ENCODE results near the gene HDAC4. TPM values are rescaled to one million over a fixed set of nuclear protein-coding genes. Genes with fewer than 3 reads are reported as not detected.

Gene HDAC4
- total RNA-seq, 4 donors from 2014 or later, result 68.0 to 123 (median 86.5) TPM

- Histone ChIP-seq H3K27me3 (no peaks in the 10 kb centered on the region), H3K4me1 (no peaks in the 10 kb centered on the region), H3K36me3 (peaks cover 0 to 82% (median 0%) of the 10 kb centered on the region in 3 donors), H3K4me3 (no peak overlapping the region), H3K27ac (peak overlapping the region in 2 of 4 donors; percentile 80), H3K9me3 (peaks cover 0 to 42% (median 14%) of the 10 kb centered on the region in 4 donors)
- DNase-seq (ENCODE audit: low spot score in 2 of 2), result no peak
- 90 to 96% methylated on average over 11 of the region's 11 CpGs for WGBS, 2 donors
- TF ChIP-seq, protein P1, sequence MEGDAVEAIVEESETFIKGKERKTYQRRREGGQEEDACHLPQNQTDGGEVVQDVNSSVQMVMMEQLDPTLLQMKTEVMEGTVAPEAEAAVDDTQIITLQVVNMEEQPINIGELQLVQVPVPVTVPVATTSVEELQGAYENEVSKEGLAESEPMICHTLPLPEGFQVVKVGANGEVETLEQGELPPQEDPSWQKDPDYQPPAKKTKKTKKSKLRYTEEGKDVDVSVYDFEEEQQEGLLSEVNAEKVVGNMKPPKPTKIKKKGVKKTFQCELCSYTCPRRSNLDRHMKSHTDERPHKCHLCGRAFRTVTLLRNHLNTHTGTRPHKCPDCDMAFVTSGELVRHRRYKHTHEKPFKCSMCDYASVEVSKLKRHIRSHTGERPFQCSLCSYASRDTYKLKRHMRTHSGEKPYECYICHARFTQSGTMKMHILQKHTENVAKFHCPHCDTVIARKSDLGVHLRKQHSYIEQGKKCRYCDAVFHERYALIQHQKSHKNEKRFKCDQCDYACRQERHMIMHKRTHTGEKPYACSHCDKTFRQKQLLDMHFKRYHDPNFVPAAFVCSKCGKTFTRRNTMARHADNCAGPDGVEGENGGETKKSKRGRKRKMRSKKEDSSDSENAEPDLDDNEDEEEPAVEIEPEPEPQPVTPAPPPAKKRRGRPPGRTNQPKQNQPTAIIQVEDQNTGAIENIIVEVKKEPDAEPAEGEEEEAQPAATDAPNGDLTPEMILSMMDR (IDR thresholded peaks at IDR 0.05), result no peak
- no peak for TF ChIP-seq POLR2A (IDR thresholded peaks at IDR 0.05)
- no peak for TF ChIP-seq EP300 (IDR thresholded peaks at IDR 0.05)
These were observed 225.6 kb downstream of the HDAC4 start for GRCh38 chr2:239175181-239175580.

DNA sequence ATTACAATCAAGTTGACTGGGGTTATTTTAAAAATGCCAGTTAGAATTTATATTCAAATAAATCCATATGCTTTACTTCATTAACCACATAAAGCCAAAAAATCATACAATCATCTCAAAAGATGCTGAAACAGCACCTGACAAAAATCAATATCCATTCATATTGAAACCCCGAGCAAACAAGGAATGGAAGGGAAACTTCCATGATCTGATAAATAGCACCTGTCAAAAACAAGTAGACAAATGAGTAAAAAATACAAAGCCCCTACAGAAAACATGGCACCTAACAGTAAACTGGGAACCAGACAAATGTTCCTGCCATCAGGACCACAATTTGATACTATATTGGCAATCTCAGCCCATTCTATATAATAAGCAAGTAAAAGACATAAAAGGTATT is 227.5 kb downstream of the HDAC4 start:
- Histone ChIP-seq H3K4me3 (no peak overlapping the region), H3K27me3 (no peaks in the 10 kb centered on the region), H3K4me1 (no peaks in the 10 kb centered on the region), H3K27ac (no peak overlapping the region), H3K36me3 (peaks cover 0 to 73% (median 0%) of the 10 kb centered on the region in 3 donors), H3K9me3 (peaks cover 0 to 42% (median 14%) of the 10 kb centered on the region in 4 donors)
- TF ChIP-seq EP300 (IDR thresholded peaks at IDR 0.05) (no peak), POLR2A (IDR thresholded peaks at IDR 0.05) (no peak)
- TF ChIP-seq, protein P1 (IDR thresholded peaks at IDR 0.05), result no peak
- WGBS, 2 donors, result 96% methylated on average over 1 of the region's 1 CpG
- DNase-seq (ENCODE audit: low spot score in 2 of 2), result no peak

DNA sequence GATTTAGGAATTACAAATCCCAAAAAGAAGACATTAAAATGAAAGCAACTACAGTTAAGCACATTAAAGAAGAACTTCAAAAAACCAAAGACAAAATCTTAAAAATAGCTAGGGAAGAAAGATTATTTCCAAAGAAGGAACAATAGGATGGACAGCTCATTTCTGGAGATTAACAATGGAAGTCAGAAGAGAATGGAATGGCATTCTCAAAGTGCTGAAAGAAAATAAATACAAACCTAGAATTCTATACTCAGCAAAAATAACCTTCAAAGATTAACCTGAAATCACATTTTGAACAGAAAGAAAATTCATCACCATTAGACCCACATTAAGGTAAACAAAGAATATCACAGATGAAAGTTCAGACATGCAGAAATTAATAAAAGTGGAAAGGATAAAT is 229.2 kb downstream of the HDAC4 start:
- no peak overlapping the region for H3K4me3 ChIP-seq
- no peaks in the 10 kb centered on the region for H3K27me3 ChIP-seq
- no peak for DNase-seq (ENCODE audit: low spot score in 2 of 2)
- H3K4me1 ChIP-seq, result no peaks in the 10 kb centered on the region
- H3K27ac ChIP-seq, result no peak overlapping the region
- peaks cover 0 to 42% (median 14%) of the 10 kb centered on the region in 4 donors for H3K9me3 ChIP-seq
- TF ChIP-seq EP300 (IDR thresholded peaks at IDR 0.05) (no peak), POLR2A (IDR thresholded peaks at IDR 0.05) (no peak)
- TF ChIP-seq, protein P1 (IDR thresholded peaks at IDR 0.05), result no peak
- peaks cover 0 to 72% (median 0%) of the 10 kb centered on the region in 3 donors for H3K36me3 ChIP-seq

DNA sequence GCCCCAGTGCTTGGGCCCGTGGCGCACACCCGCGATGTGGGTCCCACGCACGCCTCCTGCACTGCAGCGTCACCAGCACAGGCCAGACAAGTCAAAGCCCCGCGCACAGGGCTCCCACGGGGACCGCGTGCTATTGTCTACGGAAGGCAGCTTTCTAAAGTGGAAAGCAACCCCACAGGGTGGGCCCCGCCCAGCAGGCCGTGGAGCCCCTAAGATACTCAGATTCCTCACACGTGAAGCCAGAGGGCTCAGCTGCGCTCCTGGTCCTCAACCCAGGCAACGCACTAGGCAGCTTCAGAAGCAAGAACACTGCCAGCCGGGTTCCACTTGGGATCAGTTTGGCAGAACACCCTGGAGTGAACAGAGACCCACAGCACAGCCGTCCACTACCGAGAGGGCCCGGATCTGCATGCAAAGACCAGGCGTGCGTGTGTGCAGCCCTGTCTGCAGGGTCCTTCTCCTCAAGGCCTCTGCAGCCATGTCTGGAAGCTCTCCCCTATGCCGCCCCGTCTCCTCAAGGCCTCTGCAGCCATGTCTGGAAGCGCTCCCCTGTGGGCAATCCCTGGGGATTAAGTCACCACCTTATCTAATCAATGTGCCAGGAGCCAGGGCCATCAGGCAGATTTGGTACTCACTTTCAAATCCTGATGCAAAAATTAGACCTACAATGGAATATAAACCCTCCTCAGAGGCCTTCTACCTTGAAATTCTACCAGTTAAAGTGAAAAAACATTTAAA is 231.3 kb downstream of the HDAC4 start:
- Histone ChIP-seq H3K9me3 (peaks cover 0 to 33% (median 12%) of the 10 kb centered on the region in 4 donors), H3K4me3 (no peak overlapping the region), H3K27ac (no peak overlapping the region), H3K27me3 (no peaks in the 10 kb centered on the region), H3K4me1 (no peaks in the 10 kb centered on the region), H3K36me3 (peaks cover 0 to 51% (median 0%) of the 10 kb centered on the region in 3 donors)
- peak in 1 of 2 donors; percentile 5 for DNase-seq (ENCODE audit: low spot score in 2 of 2)
- TF ChIP-seq, protein P1 (IDR thresholded peaks at IDR 0.05), result no peak
- TF ChIP-seq EP300 (IDR thresholded peaks at IDR 0.05) (no peak), POLR2A (IDR thresholded peaks at IDR 0.05) (no peak)
- WGBS, 2 donors, result 96% methylated on average over 21 to 25 of the region's 27 CpGs

DNA sequence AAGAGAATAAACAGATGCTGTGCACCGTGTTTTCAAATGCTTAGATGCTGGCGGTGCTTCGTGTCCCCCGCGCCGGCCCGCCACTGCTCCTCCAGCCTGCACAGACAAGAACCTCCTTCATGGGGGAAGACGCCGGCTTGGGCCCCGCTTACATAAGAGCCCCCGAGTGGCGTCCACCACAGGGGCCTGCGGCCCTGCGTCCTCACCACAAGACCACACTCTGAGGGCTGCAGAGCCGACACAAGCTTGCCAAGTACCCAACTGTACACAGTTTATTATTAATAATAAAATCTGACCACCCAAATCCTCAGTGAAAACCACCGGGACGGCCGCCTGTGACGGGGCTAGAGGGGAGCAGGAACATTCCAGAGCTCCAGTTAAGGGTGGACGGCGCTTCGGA is 232.2 kb downstream of the HDAC4 start:
- peaks cover 0 to 45% (median 0%) of the 10 kb centered on the region in 3 donors for H3K36me3 ChIP-seq
- peaks cover 0 to 27% (median 9%) of the 10 kb centered on the region in 4 donors for H3K9me3 ChIP-seq
- no peaks in the 10 kb centered on the region for H3K4me1 ChIP-seq
- no peak overlapping the region for H3K27ac ChIP-seq
- TF ChIP-seq EP300 (IDR thresholded peaks at IDR 0.05) (no peak), POLR2A (IDR thresholded peaks at IDR 0.05) (no peak)
- TF ChIP-seq, protein P1 (IDR thresholded peaks at IDR 0.05), result no peak
- H3K27me3 ChIP-seq, result no peaks in the 10 kb centered on the region
- WGBS, 2 donors, result 88 to 94% methylated on average over 22 of the region's 22 CpGs
- H3K4me3 ChIP-seq, result no peak overlapping the region
- peak in 1 of 2 donors; percentile 6 for DNase-seq (ENCODE audit: low spot score in 2 of 2)

Data from tibial nerve (tissue), 4 donors.